HEK293 (cell line): Measurements from ENCODE around the gene BRMS1.

Source experiments
- CTCF ChIA-PET: fragments of 350-600 bp; formaldehyde crosslinking; extraction: SDS; loops from one replicate; lab custom pipeline; 2021; ENCODE audit warnings: antibody characterized with exemption; lab: Yijun Ruan, JAX
- POLR2A ChIA-PET: fragments of 300-600 bp; formaldehyde crosslinking; extraction: SDS; loops from one replicate; lab custom pipeline; 2020; ENCODE audit warnings: antibody characterized with exemption, inconsistent platforms; lab: Yijun Ruan, JAX
- H3K27ac ChIP-seq: fragments of 200-500 bp; sonication (Bioruptor generic); 2 replicates; pipeline ENCODE4 v1.5.1; 2014; ENCODE audit warnings: low read depth, low read length, control low read depth, inconsistent platforms; ENCODE audit errors: extremely low read depth
- H3K36me3 ChIP-seq, 2 experiments: fragments of 200-500 bp in 1 of 2; sonication (Bioruptor generic) in 1 of 2; 1 replicate in 1 of 2; 2 replicates in 1 of 2; pipeline ENCODE4 v1.5.1; 2014 to 2017; ENCODE audit warnings: inconsistent platforms in 2 of 2, low read length in 2 of 2; ENCODE audit not compliant: control insufficient read depth in 2 of 2, insufficient read depth in 1 of 2
- H3K4me1 ChIP-seq: fragments of 200-500 bp; sonication (Bioruptor generic); 2 replicates; pipeline ENCODE4 v1.5.1; 2014; ENCODE audit warnings: mild to moderate bottlenecking, low read length, inconsistent platforms; ENCODE audit not compliant: control insufficient read depth, insufficient read depth
- H3K4me3 ChIP-seq: 2 replicates; pipeline ENCODE4 v1.5.1; 2011; ENCODE audit warnings: low read depth, mild to moderate bottlenecking, control low read depth, low read length, moderate library complexity
- H3K9me3 ChIP-seq: fragments of 200-500 bp; sonication (Bioruptor generic); 2 replicates; pipeline ENCODE4 v1.5.1; 2014; ENCODE audit warnings: low read depth, low read length, inconsistent platforms; ENCODE audit not compliant: control insufficient read depth, insufficient read depth
- GLI4 ChIP-seq: fragments of 450-650 bp; formaldehyde crosslinking; IDR thresholded peaks from 2 replicates; pipeline ENCODE4 v1.5.1; 2016; ENCODE audit warnings: missing biosample characterization, missing genetic modification characterization
- IKZF3 ChIP-seq: fragments of 450-650 bp; IDR thresholded peaks from 2 replicates; pipeline ENCODE4 v1.5.0; 2018; ENCODE audit warnings: missing biosample characterization, mild to moderate bottlenecking, missing genetic modification characterization, moderate library complexity
- MEIS1 ChIP-seq: sonication (generic); formaldehyde crosslinking; IDR thresholded peaks from 2 replicates; pipeline ENCODE4 v1.8.1; 2022; ENCODE audit warnings: missing genetic modification reagents, mild to moderate bottlenecking, borderline replicate concordance
- SP2 ChIP-seq: fragments of 450-650 bp; formaldehyde crosslinking; IDR thresholded peaks from 2 replicates; pipeline ENCODE4 v1.5.1; 2016; ENCODE audit warnings: missing biosample characterization, missing genetic modification characterization
- SP7 ChIP-seq: fragments of 450-650 bp; formaldehyde crosslinking; IDR thresholded peaks from 2 replicates; pipeline ENCODE4 v1.5.1; 2016; ENCODE audit warnings: missing biosample characterization, missing genetic modification characterization
- ZBTB10 ChIP-seq: fragments of 450-650 bp; formaldehyde crosslinking; IDR thresholded peaks from 2 replicates; pipeline ENCODE4 v1.5.1; 2016; ENCODE audit warnings: missing biosample characterization, missing genetic modification characterization
- ZEB2 ChIP-seq: fragments of 450-650 bp; formaldehyde crosslinking; IDR thresholded peaks from 2 replicates; pipeline ENCODE4 v1.5.1; 2016; ENCODE audit warnings: missing biosample characterization, missing genetic modification characterization
- ZFP3 ChIP-seq: fragments of 450-650 bp; formaldehyde crosslinking; IDR thresholded peaks from 2 replicates; pipeline ENCODE4 v1.5.1; 2016; ENCODE audit warnings: low read depth, missing biosample characterization, missing genetic modification characterization
- ZNF184 ChIP-seq: fragments of 450-650 bp; IDR thresholded peaks from 2 replicates; pipeline ENCODE4 v1.5.1; 2018; ENCODE audit warnings: missing biosample characterization, mild to moderate bottlenecking, missing genetic modification characterization
- ZNF214 ChIP-seq: fragments of 450-650 bp; formaldehyde crosslinking; IDR thresholded peaks from 2 replicates; pipeline ENCODE4 v1.5.1; 2017; ENCODE audit warnings: missing biosample characterization, mild to moderate bottlenecking, missing genetic modification characterization, borderline replicate concordance
- ZNF292 ChIP-seq: fragments of 450-650 bp; formaldehyde crosslinking; IDR thresholded peaks from 2 replicates; pipeline ENCODE4 v1.5.1; 2016; ENCODE audit warnings: low read depth, missing biosample characterization, missing genetic modification characterization, borderline replicate concordance
- ZNF350 ChIP-seq: fragments of 450-650 bp; formaldehyde crosslinking; IDR thresholded peaks from 2 replicates; pipeline ENCODE4 v1.5.0; 2017; ENCODE audit warnings: missing biosample characterization, mild to moderate bottlenecking, missing genetic modification characterization
- ZNF48 ChIP-seq: fragments of 450-650 bp; formaldehyde crosslinking; IDR thresholded peaks from 2 replicates; pipeline ENCODE4 v1.5.1; 2016; ENCODE audit warnings: missing biosample characterization, missing genetic modification characterization
- ZNF514 ChIP-seq: fragments of 450-650 bp; formaldehyde crosslinking; IDR thresholded peaks from 2 replicates; pipeline ENCODE4 v1.5.1; 2016; ENCODE audit warnings: missing biosample characterization, missing genetic modification characterization
- ZNF571 ChIP-seq: fragments of 450-650 bp; formaldehyde crosslinking; IDR thresholded peaks from 2 replicates; pipeline ENCODE4 v1.5.0; 2017; ENCODE audit warnings: missing biosample characterization, missing genetic modification characterization
- ZNF585B ChIP-seq: fragments of 450-650 bp; formaldehyde crosslinking; IDR thresholded peaks from 2 replicates; pipeline ENCODE4 v1.5.1; 2016; ENCODE audit warnings: missing biosample characterization, missing genetic modification characterization
- ZNF596 ChIP-seq: fragments of 450-650 bp; IDR thresholded peaks from 2 replicates; pipeline ENCODE4 v1.5.0; 2018; ENCODE audit warnings: missing biosample characterization, mild to moderate bottlenecking, missing genetic modification characterization, moderate library complexity
- ZNF610 ChIP-seq: fragments of 450-650 bp; formaldehyde crosslinking; IDR thresholded peaks from 2 replicates; pipeline ENCODE4 v1.5.1; 2016; ENCODE audit warnings: missing biosample characterization, missing genetic modification characterization, borderline replicate concordance
- ZNF623 ChIP-seq: fragments of 450-650 bp; formaldehyde crosslinking; IDR thresholded peaks from 2 replicates; pipeline ENCODE4 v1.5.1; 2016; ENCODE audit warnings: missing biosample characterization, missing genetic modification characterization
- ZNF707 ChIP-seq: fragments of 450-650 bp; formaldehyde crosslinking; IDR thresholded peaks from 2 replicates; pipeline ENCODE4 v1.5.1; 2016; ENCODE audit warnings: missing biosample characterization, missing genetic modification characterization
- ZNF747 ChIP-seq: fragments of 450-650 bp; formaldehyde crosslinking; IDR thresholded peaks from 2 replicates; pipeline ENCODE4 v1.5.1; 2016; ENCODE audit warnings: missing biosample characterization, missing genetic modification characterization
- ZNF837 ChIP-seq: fragments of 450-650 bp; formaldehyde crosslinking; IDR thresholded peaks from 2 replicates; pipeline ENCODE4 v1.5.1; 2016; ENCODE audit warnings: missing biosample characterization, missing genetic modification characterization
- ZSCAN18 ChIP-seq: fragments of 450-650 bp; formaldehyde crosslinking; IDR thresholded peaks from 2 replicates; pipeline ENCODE4 v1.5.1; 2016; ENCODE audit warnings: missing biosample characterization, missing genetic modification characterization
- ZSCAN5A ChIP-seq: fragments of 450-650 bp; formaldehyde crosslinking; IDR thresholded peaks from 2 replicates; pipeline ENCODE4 v1.5.1; 2016; ENCODE audit warnings: missing biosample characterization, missing genetic modification characterization
- TF ChIP-seq, protein P1 (sequence below): fragments of 450-650 bp; formaldehyde crosslinking; IDR thresholded peaks from 2 replicates; pipeline ENCODE4 v1.5.0; 2017; ENCODE audit warnings: missing biosample characterization, missing genetic modification characterization, borderline replicate concordance
- TF ChIP-seq, protein P2 (sequence below): fragments of 450-650 bp; formaldehyde crosslinking; IDR thresholded peaks from 2 replicates; pipeline ENCODE4 v1.5.1; 2016; ENCODE audit warnings: missing biosample characterization, missing genetic modification characterization, borderline replicate concordance
- TF ChIP-seq, protein P3 (sequence below): fragments of 450-650 bp; formaldehyde crosslinking; optimal IDR thresholded peaks from 2 replicates; pipeline ENCODE3; 2016; ENCODE audit warnings: missing biosample characterization, mild to moderate bottlenecking, missing genetic modification characterization

BRMS1 gene

GRCh38 chr11:66297610-66298009 is 47.3 kb downstream of the BRMS1 start:
- no peaks in the 10 kb centered on the region for H3K9me3 ChIP-seq
- CTCF ChIA-PET, result interaction anchor here (0.8 to 1.8 kb wide), 3 partner anchors 14 to 89 kb away, joined by 3 to 11 read pairs (median 3); no protein-coding TSS in a partner anchor

GRCh38 chr11:66294626-66295620 is 50.0 kb downstream of the BRMS1 start:
- H3K9me3 ChIP-seq, result no peaks in the 10 kb centered on the region
- no peak overlapping the region for H3K4me3 ChIP-seq
- CTCF ChIA-PET, result no interaction called here
- H3K27ac ChIP-seq, result no peak overlapping the region
- H3K36me3 ChIP-seq, result no peaks in the 10 kb centered on the region
- POLR2A ChIA-PET, result no interaction called here
- no peaks in the 10 kb centered on the region for H3K4me1 ChIP-seq
- no peak for TF ChIP-seq ZNF747 (tag by site-specific recombination)
- no peak for TF ChIP-seq ZNF514 (tag by site-specific recombination)
- TF ChIP-seq, protein P1, sequence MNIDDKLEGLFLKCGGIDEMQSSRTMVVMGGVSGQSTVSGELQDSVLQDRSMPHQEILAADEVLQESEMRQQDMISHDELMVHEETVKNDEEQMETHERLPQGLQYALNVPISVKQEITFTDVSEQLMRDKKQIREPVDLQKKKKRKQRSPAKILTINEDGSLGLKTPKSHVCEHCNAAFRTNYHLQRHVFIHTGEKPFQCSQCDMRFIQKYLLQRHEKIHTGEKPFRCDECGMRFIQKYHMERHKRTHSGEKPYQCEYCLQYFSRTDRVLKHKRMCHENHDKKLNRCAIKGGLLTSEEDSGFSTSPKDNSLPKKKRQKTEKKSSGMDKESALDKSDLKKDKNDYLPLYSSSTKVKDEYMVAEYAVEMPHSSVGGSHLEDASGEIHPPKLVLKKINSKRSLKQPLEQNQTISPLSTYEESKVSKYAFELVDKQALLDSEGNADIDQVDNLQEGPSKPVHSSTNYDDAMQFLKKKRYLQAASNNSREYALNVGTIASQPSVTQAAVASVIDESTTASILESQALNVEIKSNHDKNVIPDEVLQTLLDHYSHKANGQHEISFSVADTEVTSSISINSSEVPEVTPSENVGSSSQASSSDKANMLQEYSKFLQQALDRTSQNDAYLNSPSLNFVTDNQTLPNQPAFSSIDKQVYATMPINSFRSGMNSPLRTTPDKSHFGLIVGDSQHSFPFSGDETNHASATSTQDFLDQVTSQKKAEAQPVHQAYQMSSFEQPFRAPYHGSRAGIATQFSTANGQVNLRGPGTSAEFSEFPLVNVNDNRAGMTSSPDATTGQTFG (tag by site-specific recombination), result no peak
- no peak for TF ChIP-seq ZFP3
- no peak for TF ChIP-seq ZBTB10 (tag by site-specific recombination)
- TF ChIP-seq ZNF292 (tag by site-specific recombination), result no peak
- TF ChIP-seq ZNF707 (tag by site-specific recombination), result no peak
- TF ChIP-seq ZNF350 (tag by site-specific recombination), result no peak

More at GRCh38 chr11:66297610-66298009, 47.3 kb downstream of the BRMS1 start:
- Histone ChIP-seq H3K4me1 (no peaks in the 10 kb centered on the region), H3K4me3 (no peak overlapping the region), H3K36me3 (no peaks in the 10 kb centered on the region), H3K27ac (no peak overlapping the region)
- POLR2A ChIA-PET, result interaction anchor here (0.7 to 1.9 kb wide), 3 partner anchors 8 to 409 kb away, joined by 3 to 7 read pairs (median 5); partner anchors contain the start of genes FIBP and YIF1A
- TF ChIP-seq ZNF585B (no peak), ZEB2 (tag by site-specific recombination) (no peak), IKZF3 (no peak), ZNF214 (no peak), ZNF571 (tag by site-specific recombination) (no peak), ZNF623 (no peak), GLI4 (tag by site-specific recombination) (no peak), ZNF610 (tag by site-specific recombination) (no peak), ZSCAN5A (no peak), ZSCAN18 (tag by site-specific recombination) (no peak), ZNF596 (tag by site-specific recombination) (no peak), MEIS1 (CRISPR knock-in tag) (no peak), SP2 (tag by site-specific recombination) (no peak), SP7 (tag by site-specific recombination) (no peak), ZNF184 (tag by site-specific recombination) (no peak), ZNF707 (tag by site-specific recombination) (no peak), ZNF837 (tag by site-specific recombination) (no peak), ZNF48 (tag by site-specific recombination) (no peak)
- TF ChIP-seq, protein P2, sequence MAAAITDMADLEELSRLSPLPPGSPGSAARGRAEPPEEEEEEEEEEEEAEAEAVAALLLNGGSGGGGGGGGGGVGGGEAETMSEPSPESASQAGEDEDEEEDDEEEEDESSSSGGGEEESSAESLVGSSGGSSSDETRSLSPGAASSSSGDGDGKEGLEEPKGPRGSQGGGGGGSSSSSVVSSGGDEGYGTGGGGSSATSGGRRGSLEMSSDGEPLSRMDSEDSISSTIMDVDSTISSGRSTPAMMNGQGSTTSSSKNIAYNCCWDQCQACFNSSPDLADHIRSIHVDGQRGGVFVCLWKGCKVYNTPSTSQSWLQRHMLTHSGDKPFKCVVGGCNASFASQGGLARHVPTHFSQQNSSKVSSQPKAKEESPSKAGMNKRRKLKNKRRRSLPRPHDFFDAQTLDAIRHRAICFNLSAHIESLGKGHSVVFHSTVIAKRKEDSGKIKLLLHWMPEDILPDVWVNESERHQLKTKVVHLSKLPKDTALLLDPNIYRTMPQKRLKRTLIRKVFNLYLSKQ (tag by site-specific recombination), result no peak
- TF ChIP-seq, protein P3, sequence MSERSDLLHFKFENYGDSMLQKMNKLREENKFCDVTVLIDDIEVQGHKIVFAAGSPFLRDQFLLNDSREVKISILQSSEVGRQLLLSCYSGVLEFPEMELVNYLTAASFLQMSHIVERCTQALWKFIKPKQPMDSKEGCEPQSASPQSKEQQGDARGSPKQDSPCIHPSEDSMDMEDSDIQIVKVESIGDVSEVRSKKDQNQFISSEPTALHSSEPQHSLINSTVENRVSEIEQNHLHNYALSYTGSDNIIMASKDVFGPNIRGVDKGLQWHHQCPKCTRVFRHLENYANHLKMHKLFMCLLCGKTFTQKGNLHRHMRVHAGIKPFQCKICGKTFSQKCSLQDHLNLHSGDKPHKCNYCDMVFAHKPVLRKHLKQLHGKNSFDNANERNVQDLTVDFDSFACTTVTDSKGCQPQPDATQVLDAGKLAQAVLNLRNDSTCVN (tag by site-specific recombination), result no peak
